ENCODE data around the gene TMEM17.
A peak's percentile ranks its signal among the peaks of the same experiment; 100 is the strongest.

The TMEM17 gene

DNA sequence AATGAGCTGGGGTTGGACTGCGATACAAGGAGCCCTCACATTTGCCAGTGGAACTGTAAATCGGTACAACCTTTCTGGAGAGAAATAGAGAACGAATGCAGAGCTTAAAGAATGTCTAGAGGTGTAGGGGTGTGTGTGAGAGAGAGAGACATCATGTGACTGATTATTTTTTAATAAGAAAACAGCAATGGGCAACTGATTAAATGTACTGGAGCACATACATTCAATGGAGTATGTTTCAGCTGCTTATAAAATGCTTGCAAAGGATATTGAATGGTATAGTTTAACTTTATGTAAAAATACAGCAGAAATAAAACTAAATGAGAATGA, 391 bp upstream of the TMEM17 start:
- DNase-seq, result no peak

GRCh38 chr2:62505109-62505749, 766 bp downstream of the TMEM17 start:
- DNase-seq, result no peak

GRCh38 chr2:62504657-62505056, 1.3 kb downstream of the TMEM17 start:
- no peak for DNase-seq

- DNase-seq, result no peak
Measured at GRCh38 chr2:62501794-62502500, 4.0 kb downstream of the TMEM17 start.

GRCh38 chr2:62501069-62501468, 4.9 kb downstream of the TMEM17 start:
- no peak for DNase-seq

- no peak for DNase-seq
Measured at GRCh38 chr2:62499430-62500060, 6.5 kb downstream of the TMEM17 start.

DNA sequence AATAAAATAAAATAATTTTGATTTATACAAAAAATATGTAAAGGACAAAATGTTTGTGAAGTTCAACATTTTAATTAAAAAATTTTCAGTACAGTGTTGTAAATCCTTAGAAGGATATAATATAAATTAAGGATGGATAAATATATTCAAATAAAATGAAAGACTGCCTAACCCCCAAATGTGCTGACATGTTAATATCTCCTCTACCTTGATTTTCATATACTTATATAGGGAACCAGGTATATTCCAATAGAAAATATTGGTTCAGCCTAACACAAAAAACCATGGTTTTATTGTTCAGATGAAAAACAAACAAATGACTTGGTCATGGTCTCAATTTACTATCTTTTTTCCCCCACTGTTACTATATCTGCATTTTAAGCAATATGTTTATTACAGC, 7.3 kb downstream of the TMEM17 start:
- no peak for DNase-seq

DNA sequence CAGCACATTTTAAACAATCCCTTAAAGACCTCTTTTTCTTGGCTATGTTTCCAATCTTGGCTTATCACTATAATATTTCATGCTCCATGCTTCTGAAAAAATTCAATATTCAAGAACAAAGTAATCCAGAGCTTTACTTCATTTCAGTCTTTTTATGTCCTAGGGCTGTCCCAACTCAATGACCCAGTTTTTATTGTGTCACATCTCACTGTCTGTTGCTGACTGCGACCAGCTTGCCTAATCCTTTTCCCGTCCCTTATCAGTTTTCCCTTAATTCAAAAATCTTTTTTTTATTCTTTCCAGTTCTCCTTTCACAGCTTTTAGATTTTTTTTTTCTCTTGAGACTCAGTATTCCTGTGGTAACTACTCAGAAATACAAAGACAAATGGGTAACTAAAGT, 10.2 kb downstream of the TMEM17 start:
- DNase-seq, result no peak

DNA sequence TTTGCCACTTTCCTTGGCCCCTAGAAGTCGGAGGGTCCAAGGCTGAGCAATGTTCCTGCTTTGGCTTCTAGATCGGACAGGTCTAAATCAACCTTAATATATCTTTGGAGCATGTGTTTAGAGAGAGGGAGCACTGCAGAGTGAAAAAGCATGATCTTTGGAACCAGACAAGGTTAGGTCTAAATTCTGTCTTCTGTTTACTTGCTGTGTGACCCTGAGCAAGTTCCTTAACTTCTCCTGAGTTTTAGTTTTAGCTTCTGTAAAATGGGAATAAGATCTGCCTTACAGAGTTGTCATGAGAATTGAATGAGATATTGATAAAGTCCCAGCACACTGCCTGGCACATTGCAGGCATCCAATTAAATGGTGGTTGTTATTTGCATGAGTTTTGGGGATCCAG, 13.9 kb downstream of the TMEM17 start:
- no peak for DNase-seq

GRCh38 chr2:62489702-62490101, 16.3 kb downstream of the TMEM17 start:
- DNase-seq, result no peak

GRCh38 chr2:62489162-62489561, 16.8 kb downstream of the TMEM17 start:
- DNase-seq, result no peak

- DNase-seq, result no peak
Measured at GRCh38 chr2:62486439-62486765, 19.6 kb downstream of the TMEM17 start.

DNA sequence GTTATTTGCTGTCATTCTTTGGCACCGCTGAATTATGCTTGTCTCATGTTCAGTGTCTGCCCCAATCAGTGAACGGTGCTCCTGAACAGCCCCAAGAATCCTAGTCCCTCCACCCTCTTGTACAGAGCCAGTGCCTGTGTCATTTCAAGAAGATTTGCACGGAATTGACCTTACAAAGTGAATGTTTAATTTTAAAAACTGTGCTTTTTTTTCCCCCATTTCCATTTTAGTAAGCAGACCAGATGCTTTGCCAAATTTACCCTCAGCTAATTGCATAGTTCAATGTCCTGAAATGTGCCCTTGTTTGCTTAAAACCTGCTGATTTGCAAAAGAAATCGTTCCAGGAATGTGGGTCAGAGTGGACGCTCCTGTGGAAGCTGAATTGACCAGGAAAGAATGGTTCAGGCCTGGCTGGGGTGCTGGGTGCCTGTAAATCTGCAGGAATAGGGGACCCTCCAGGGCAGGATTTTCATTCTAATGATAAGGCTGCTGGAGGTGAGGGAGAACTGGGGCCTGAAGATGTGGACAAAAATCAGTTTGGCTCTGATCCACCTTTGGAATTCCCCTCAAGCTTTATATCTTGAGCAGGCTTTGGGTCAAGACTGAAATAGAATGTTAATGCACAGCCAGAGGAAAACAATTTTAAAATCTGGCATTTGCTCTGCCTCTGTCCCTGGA, 20.1 kb downstream of the TMEM17 start:
- no peak for DNase-seq

GRCh38 chr2:62482558-62483352, 23.2 kb downstream of the TMEM17 start:
- DNase-seq, result no peak

DNA sequence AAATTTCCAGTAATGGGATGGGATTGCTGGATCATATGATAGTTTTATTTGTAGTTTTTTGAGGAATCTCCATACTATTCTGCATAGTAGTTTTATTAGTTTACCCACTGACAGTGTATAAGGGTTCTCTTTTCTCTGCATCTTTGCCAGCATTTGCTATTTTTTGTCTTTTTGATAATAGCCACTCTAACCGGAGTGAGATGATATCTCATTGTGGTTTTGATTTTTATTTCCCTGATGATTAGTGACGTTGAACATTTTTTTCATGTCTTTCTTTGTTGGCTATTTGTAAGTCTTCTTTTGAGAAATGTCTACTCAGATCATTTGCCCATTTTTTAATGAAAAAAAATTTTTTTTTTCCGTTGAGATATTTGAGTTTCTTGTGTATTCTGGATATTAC, 26.1 kb downstream of the TMEM17 start:
- no peak for DNase-seq

DNA sequence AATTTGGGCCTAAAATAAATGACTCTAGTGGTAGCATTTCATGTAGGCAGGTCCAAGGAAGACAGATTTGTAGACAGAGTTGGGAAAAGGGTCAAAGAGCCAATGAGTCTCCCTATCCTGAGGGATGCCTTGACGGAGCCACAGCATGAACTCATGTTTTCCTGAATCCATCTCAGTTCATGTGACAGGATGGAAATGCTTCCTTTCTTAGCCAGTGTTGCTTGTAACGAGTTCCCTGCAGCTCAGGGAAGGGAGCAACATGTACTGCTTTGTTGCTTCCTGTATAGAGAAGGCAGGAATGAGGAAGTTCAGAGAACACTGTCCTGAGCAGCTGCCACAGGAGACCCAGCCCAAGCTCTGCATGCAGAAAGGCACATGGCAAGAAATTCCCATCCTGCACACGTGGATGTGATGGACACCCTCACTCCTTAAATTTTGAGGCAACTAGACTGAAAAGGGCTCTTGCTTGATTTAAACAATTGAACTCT, 27.9 kb downstream of the TMEM17 start:
- DNase-seq, result no peak

GRCh38 chr2:62477573-62477972, 28.4 kb downstream of the TMEM17 start:
- DNase-seq, result no peak

DNA sequence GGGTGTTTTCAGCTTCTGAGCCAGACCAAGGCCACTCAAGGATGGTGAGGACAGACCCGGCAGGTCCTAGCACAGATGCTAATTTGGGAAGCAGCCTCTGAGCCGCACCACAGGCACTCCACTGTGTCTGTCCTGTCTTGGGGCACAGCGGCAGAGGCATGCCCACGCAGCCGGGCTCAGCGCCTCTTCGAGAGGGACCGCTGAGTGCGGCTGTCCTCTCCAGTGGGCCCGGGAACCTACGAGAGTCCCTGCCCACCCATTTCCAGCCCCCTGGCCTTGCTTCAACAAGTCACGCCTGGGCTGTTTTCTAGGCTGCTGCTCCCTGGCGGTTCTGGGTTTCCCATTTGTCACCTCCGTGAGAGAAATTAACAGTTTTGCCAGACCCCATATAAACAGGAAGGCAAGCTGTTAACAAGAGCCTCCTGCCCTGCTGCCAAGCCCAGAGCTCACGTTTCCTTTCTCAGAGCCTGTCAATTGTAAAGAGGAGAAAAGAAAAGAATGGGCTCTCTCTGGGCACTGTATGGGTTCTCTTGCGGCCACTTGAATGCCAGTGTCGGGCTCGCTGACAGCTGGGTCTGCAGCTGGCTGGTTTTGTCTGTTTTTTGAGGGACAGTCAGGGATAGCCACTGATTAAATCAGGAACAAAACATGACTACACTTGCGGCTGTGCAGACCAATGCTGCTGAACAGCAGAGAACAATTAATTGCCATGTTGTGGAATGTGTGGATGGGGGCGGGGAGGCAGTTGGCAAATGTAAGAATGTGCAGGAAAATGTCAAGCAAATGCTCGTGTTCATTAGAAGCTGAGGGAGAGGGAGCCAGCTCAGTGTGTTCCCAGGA, 30.6 kb downstream of the TMEM17 start:
- DNase-seq, result peak; percentile 20

GRCh38 chr2:62474176-62474575, 31.8 kb downstream of the TMEM17 start:
- DNase-seq, result no peak

GRCh38 chr2:62473246-62473827, 32.7 kb downstream of the TMEM17 start:
- DNase-seq, result no peak

- DNase-seq, result no peak
Measured at GRCh38 chr2:62472312-62472711, 33.7 kb downstream of the TMEM17 start.

- DNase-seq, result peak; percentile 16
Measured at GRCh38 chr2:62471816-62472215, 34.2 kb downstream of the TMEM17 start.

Measured in NCI-H446 treated with DMSO at 0.1 percent for 48 hours (cell line).